ENCODE data around the gene PARVA. TPM values are rescaled to one million over a fixed set of nuclear protein-coding genes. Genes with fewer than 3 reads are reported as not detected.

Gene PARVA
- total and polyA plus RNA-seq, 2 experiments from 2014 or later = 37.4 to 46.2 TPM

DNA sequence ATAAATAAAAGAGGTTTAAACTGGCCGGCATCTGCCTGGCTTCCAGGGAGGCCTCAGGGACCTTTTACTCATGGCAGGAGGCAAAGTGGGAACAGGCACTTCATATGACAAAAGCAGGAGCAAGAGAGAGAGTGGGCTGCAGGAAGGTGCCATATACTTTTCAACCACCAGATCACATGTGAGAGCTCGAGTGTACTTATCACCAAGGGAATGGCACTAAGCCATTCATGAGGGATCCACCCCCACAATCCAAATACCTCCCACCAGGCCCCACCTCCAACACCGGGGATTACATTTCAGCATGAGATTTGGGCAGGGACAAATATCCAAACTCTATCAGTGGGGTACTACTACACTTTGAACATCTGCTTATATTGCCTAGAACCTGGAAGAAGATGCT is 126.5 kb downstream of the PARVA start:
- 49% methylated on average over 3 of the region's 3 CpGs for WGBS (ENCODE audit: low lambda C conversion rate, missing lambda C conversion rate)

DNA sequence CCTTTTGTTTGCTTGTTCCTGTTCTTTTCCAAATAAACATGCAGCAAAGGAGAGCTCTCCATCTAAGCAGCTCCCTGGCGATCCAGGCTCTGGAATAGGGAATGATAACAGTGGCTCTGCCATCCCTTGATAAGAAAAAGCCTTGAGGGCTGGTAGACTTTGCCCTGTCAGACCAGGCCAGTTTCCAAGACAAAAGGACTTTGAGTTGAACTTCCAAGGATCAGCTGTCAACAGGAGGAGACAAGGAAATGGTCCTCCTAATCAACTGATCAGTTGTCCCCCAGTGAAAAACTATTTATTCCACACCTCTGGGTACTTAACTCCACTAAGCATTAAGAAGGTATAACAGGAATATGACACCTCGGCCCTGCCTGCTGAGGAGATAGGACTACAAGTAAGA is 127.8 kb downstream of the PARVA start:
- H3K27ac ChIP-seq = peak overlapping the region; percentile 73
- H3K27me3 ChIP-seq = no peaks in the 10 kb centered on the region
- 49% methylated on average over 2 of the region's 2 CpGs for WGBS (ENCODE audit: low lambda C conversion rate, missing lambda C conversion rate)
- H3K9me3 ChIP-seq (ENCODE audit: low read depth) = no peaks in the 10 kb centered on the region
- H3K4me2 ChIP-seq = no peak overlapping the region
- no peaks in the 10 kb centered on the region for H4K20me1 ChIP-seq (ENCODE audit: insufficient read depth, poor library complexity, severe bottlenecking)
- no peak for DNase-seq (ENCODE audit: low spot score)
- H3K4me3 ChIP-seq = no peak overlapping the region
- H3K36me3 ChIP-seq (replicated peaks; ENCODE audit: insufficient read depth, low read depth) = no peaks in the 10 kb centered on the region
- H3K4me1 ChIP-seq (ENCODE audit: insufficient read depth) = peaks cover 51% of the 10 kb centered on the region
- H3K9me2 ChIP-seq (replicated peaks; ENCODE audit: insufficient read depth) = no peaks in the 10 kb centered on the region
- H2AFZ ChIP-seq = no peak overlapping the region
- TF ChIP-seq EZH2phosphoT487 (IDR thresholded peaks at IDR 0.05; ENCODE audit: low read depth, severe bottlenecking, unreplicated experiment) = no peak
- no peak for TF ChIP-seq CTCF (IDR thresholded peaks at IDR 0.05; ENCODE audit: poor library complexity)
- TF ChIP-seq EZH2 (IDR thresholded peaks at IDR 0.05; ENCODE audit: borderline replicate concordance) = no peak
- no peaks in the 10 kb centered on the region for H3K79me2 ChIP-seq

More for the DNA sequence above, 126.5 kb downstream of the PARVA start:
- H3K9me2 ChIP-seq (replicated peaks; ENCODE audit: insufficient read depth) = no peaks in the 10 kb centered on the region
- H4K20me1 ChIP-seq (ENCODE audit: insufficient read depth, poor library complexity, severe bottlenecking) = no peaks in the 10 kb centered on the region
- H3K4me3 ChIP-seq = no peak overlapping the region
- no peak for TF ChIP-seq EZH2 (IDR thresholded peaks at IDR 0.05; ENCODE audit: borderline replicate concordance)
- TF ChIP-seq EZH2phosphoT487 (IDR thresholded peaks at IDR 0.05; ENCODE audit: low read depth, severe bottlenecking, unreplicated experiment) = no peak
- no peak for TF ChIP-seq CTCF (IDR thresholded peaks at IDR 0.05; ENCODE audit: poor library complexity)
- no peaks in the 10 kb centered on the region for H3K27me3 ChIP-seq
- no peak overlapping the region for H3K4me2 ChIP-seq
- H3K36me3 ChIP-seq (replicated peaks; ENCODE audit: insufficient read depth, low read depth) = no peaks in the 10 kb centered on the region
- no peak overlapping the region for H2AFZ ChIP-seq
- no peaks in the 10 kb centered on the region for H3K9me3 ChIP-seq (ENCODE audit: low read depth)
- DNase-seq (ENCODE audit: low spot score) = no peak
- no peaks in the 10 kb centered on the region for H3K79me2 ChIP-seq
- no peak overlapping the region for H3K27ac ChIP-seq
- H3K4me1 ChIP-seq (ENCODE audit: insufficient read depth) = peaks cover 46% of the 10 kb centered on the region

GRCh38 chr11:12506404-12506921 is 129.1 kb downstream of the PARVA start:
- H3K4me1 ChIP-seq (ENCODE audit: insufficient read depth) = peaks cover 51% of the 10 kb centered on the region
- DNase-seq (ENCODE audit: low spot score) = peak; percentile 36
- peak overlapping the region; percentile 73 for H3K27ac ChIP-seq
- H3K36me3 ChIP-seq (replicated peaks; ENCODE audit: insufficient read depth, low read depth) = no peaks in the 10 kb centered on the region
- no peak overlapping the region for H2AFZ ChIP-seq
- H3K79me2 ChIP-seq = no peaks in the 10 kb centered on the region
- no peak overlapping the region for H3K4me3 ChIP-seq
- H3K9me3 ChIP-seq (ENCODE audit: low read depth) = no peaks in the 10 kb centered on the region
- H3K27me3 ChIP-seq = no peaks in the 10 kb centered on the region
- H3K9me2 ChIP-seq (replicated peaks; ENCODE audit: insufficient read depth) = no peaks in the 10 kb centered on the region
- peak overlapping the region; percentile 38 for H3K4me2 ChIP-seq
- no peaks in the 10 kb centered on the region for H4K20me1 ChIP-seq (ENCODE audit: insufficient read depth, poor library complexity, severe bottlenecking)
- TF ChIP-seq EZH2phosphoT487 (IDR thresholded peaks at IDR 0.05; ENCODE audit: low read depth, severe bottlenecking, unreplicated experiment) = no peak
- TF ChIP-seq EZH2 (IDR thresholded peaks at IDR 0.05; ENCODE audit: borderline replicate concordance) = no peak
- no peak for TF ChIP-seq CTCF (IDR thresholded peaks at IDR 0.05; ENCODE audit: poor library complexity)

- 73% methylated on average over 4 of the region's 4 CpGs for WGBS (ENCODE audit: low lambda C conversion rate, missing lambda C conversion rate)
- Histone ChIP-seq H4K20me1 (ENCODE audit: insufficient read depth, poor library complexity, severe bottlenecking) (no peaks in the 10 kb centered on the region), H3K27me3 (no peaks in the 10 kb centered on the region), H2AFZ (no peak overlapping the region), H3K9me2 (replicated peaks; ENCODE audit: insufficient read depth) (no peaks in the 10 kb centered on the region), H3K4me3 (no peak overlapping the region), H3K36me3 (replicated peaks; ENCODE audit: insufficient read depth, low read depth) (no peaks in the 10 kb centered on the region), H3K9me3 (ENCODE audit: low read depth) (no peaks in the 10 kb centered on the region), H3K79me2 (no peaks in the 10 kb centered on the region), H3K4me1 (ENCODE audit: insufficient read depth) (peaks cover 51% of the 10 kb centered on the region), H3K27ac (peak overlapping the region; percentile 73), H3K4me2 (peak overlapping the region; percentile 38)
- DNase-seq (ENCODE audit: low spot score) = no peak
- TF ChIP-seq EZH2 (IDR thresholded peaks at IDR 0.05; ENCODE audit: borderline replicate concordance) = no peak
- TF ChIP-seq EZH2phosphoT487 (IDR thresholded peaks at IDR 0.05; ENCODE audit: low read depth, severe bottlenecking, unreplicated experiment) = no peak
- TF ChIP-seq CTCF (IDR thresholded peaks at IDR 0.05; ENCODE audit: poor library complexity) = no peak
These were observed 130.0 kb downstream of the PARVA start for GRCh38 chr11:12507391-12507790.
